HK-2 (cell line): Measurements from ENCODE around the gene TEDC1.

Experiments
- DNase-seq: peaks from one replicate; pipeline ENCODE4 v3.0.0-alpha.2; 2018; ENCODE audit not compliant: unreplicated experiment

The TEDC1 gene

GRCh38 chr14:105496831-105497591, 6.0 kb downstream of the TEDC1 start:
- DNase-seq: no peak

GRCh38 chr14:105497671-105498429, 6.8 kb downstream of the TEDC1 start:
- no peak for DNase-seq

GRCh38 chr14:105498430-105499255, 7.6 kb downstream of the TEDC1 start:
- DNase-seq: no peak

GRCh38 chr14:105499256-105500035, 8.4 kb downstream of the TEDC1 start:
- no peak for DNase-seq

DNA sequence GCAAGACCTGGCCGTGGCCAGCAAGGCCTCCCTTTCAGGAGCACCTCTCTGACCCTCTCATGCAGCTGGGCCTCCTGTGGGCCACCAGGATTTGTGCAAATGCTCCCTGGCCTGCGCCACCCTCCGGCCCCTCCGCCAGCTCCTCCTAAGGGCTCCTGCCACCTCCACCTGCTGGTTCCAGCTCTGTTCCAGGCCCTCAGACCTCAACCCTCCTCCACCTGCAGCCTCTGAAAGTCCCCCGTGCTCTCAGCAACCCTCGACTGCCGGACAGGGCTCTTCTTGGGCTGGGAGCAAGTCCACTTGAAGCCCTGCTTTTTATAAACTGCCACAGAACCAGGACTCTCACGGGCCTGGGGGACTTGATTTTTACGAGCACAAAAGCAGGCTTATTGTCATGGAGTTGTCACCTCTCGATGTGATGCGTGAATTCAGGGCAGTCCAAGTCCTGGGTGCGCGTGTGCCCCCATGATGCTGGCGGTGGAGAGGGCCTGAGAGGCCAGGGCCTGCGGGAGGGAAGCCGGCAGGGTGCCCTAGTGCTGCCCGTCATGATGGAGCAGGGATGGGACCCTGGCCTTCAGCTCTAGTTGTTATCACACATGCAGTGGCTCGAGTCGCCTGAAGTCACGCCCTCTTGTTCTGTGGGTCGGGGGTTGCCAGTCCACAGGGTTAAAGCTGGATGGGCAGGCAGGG, 9.1 kb downstream of the TEDC1 start:
- DNase-seq: no peak

GRCh38 chr14:105500726-105501101, 9.7 kb downstream of the TEDC1 start:
- DNase-seq: no peak

- DNase-seq: no peak
These were observed 10.7 kb downstream of the TEDC1 start for GRCh38 chr14:105501504-105502291.

- DNase-seq: no peak
These were observed 11.6 kb downstream of the TEDC1 start for GRCh38 chr14:105502446-105503295.

- no peak for DNase-seq
These were observed 12.2 kb downstream of the TEDC1 start for GRCh38 chr14:105503296-105503640.

DNA sequence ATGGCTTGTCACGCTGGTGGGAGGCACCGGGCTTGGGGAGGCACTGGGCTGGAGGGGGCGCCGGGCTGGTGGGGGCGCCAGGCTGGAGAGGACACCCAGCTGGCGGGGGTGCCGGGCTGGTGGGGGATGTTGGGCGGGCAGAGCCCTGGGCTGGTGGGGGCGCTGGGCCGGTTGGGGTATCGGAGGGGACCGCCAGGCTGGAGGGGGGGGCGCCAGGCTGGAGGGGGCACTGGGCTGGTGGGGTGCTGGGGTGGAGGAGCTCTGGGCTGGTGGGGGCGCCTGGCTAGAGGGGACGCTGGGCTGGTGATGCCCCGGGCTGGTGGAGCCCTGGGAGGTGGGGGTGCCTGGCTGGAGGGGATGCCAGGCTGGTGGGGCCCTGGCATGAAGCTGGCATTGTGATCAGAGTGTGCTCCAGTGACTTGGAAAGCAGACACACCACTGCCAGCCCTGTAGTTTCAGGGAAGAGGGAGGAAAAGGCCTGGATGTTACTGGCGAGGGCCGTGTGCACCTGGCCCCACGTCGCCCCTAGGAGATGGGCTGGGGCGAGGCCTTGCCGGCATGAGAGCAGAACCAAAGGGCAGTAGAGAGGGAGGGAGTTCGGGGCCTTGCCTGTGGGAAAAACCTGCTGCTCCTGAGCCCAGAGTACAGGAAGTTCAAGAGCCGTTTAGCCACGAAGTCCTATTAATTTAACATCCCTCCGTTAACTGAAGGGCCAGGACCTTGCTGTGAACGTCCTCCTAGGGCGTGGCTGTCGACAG, 13.1 kb downstream of the TEDC1 start:
- DNase-seq: no peak

DNA sequence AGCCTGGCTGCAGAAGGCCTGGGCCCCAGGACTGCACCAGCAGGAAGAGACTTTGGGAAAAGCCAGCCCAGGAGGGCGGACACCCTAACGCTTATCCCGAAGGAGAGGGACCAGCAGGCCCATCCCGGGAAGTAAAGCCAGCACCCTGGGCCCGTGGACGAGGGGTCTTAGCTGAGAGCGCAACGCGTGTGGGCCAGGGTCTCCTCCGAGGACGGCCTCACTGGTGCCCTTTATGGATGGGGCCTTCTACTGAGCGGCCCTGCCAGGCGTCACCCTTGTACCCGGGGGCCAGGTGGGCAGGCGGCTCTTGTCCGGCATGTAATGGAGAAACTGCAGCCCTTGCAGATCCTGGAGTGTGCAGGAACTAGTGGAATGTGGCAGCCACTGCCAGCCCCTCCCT, 14.1 kb downstream of the TEDC1 start:
- no peak for DNase-seq

GRCh38 chr14:105507247-105507646, 16.2 kb downstream of the TEDC1 start:
- no peak for DNase-seq

DNA sequence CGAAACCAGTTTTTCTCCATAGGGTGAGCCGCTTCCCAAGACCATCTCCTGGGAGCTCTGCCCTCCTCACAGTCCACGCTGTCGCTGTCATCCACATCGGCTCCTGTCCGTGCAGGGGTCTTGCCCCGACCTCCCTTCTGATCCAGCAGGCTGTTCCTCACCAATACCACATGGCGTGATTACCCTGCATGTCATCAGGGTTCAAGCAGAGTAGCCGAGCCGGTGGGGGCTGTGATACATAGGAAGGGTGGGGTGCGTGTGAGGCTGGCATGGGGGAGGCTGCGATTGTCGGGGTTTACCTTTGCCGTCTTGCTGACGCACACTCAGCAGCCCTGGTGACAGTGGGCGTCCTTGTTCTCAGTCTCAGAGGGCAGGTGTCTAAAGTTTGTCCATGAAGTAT, 17.0 kb downstream of the TEDC1 start:
- DNase-seq: no peak

GRCh38 chr14:105508601-105509000, 17.6 kb downstream of the TEDC1 start:
- DNase-seq: no peak

DNA sequence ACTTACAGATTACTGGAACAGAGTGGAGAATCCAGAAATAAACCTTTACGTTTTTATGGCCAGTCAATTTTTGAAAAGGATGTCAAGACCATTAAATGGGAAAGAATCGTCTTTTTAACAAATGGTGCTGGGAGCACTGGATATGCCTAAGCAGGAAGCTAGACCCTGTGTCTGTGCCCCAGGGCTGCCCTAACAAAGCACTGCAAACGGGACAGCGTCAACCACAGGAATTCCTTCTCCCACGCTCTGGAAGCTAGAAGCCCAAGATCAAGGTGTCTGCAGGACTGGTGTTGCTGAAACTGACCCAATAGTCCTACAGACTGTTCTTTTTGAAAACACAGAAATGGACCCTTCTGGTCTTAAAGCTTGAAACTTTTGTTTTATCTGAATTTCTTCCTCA, 26.1 kb downstream of the TEDC1 start:
- no peak for DNase-seq

- no peak for DNase-seq
These were observed 29.1 kb downstream of the TEDC1 start for GRCh38 chr14:105519946-105520698.

- no peak for DNase-seq
These were observed 34.3 kb downstream of the TEDC1 start for GRCh38 chr14:105525326-105525725.
